ENCODE data around the gene RBM20. TPM values are rescaled to one million over a fixed set of nuclear protein-coding genes. Genes with fewer than 3 reads are reported as not detected.
A peak's percentile ranks its signal among the peaks of the same experiment; 100 is the strongest.

RBM20 gene
- total RNA-seq, 4 donors from 2014 or later = 0.54 to 4.3 (median 1.5) TPM

DNA sequence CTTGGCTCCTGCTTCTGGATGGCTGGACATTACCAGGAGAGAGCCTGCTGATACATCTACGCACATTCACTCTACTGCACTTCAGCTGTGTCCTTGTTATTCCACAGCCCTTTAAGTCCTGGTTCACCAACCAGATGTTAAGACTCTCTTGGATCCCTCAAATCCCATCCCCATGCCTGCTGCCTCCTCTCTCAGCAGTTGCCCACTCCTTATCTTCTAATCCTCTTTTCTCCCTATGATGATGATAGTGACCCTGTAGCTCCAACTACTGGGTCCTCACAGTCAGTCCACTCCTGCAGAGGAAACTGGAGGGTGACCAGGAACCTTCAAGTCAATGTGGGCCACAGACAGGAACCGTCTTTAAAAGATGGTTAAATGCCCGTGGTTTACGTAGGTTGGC is 131.3 kb downstream of the RBM20 start:
- TF ChIP-seq, protein P1, sequence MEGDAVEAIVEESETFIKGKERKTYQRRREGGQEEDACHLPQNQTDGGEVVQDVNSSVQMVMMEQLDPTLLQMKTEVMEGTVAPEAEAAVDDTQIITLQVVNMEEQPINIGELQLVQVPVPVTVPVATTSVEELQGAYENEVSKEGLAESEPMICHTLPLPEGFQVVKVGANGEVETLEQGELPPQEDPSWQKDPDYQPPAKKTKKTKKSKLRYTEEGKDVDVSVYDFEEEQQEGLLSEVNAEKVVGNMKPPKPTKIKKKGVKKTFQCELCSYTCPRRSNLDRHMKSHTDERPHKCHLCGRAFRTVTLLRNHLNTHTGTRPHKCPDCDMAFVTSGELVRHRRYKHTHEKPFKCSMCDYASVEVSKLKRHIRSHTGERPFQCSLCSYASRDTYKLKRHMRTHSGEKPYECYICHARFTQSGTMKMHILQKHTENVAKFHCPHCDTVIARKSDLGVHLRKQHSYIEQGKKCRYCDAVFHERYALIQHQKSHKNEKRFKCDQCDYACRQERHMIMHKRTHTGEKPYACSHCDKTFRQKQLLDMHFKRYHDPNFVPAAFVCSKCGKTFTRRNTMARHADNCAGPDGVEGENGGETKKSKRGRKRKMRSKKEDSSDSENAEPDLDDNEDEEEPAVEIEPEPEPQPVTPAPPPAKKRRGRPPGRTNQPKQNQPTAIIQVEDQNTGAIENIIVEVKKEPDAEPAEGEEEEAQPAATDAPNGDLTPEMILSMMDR (IDR thresholded peaks at IDR 0.05) = no peak
- no peak for TF ChIP-seq POLR2A (IDR thresholded peaks at IDR 0.05)
- 96 to 98% methylated on average over 4 of the region's 4 CpGs for WGBS, 2 donors
- Histone ChIP-seq H3K27ac (no peak overlapping the region), H3K4me3 (replicated peaks in 1 of 3) (no peak overlapping the region), H3K36me3 (no peaks in the 10 kb centered on the region), H3K9me3 (no peaks in the 10 kb centered on the region), H3K4me1 (no peaks in the 10 kb centered on the region), H3K27me3 (no peaks in the 10 kb centered on the region)
- intact Hi-C loops (cut with DNase I) = no loop called here
- DNase-seq = no peak

DNA sequence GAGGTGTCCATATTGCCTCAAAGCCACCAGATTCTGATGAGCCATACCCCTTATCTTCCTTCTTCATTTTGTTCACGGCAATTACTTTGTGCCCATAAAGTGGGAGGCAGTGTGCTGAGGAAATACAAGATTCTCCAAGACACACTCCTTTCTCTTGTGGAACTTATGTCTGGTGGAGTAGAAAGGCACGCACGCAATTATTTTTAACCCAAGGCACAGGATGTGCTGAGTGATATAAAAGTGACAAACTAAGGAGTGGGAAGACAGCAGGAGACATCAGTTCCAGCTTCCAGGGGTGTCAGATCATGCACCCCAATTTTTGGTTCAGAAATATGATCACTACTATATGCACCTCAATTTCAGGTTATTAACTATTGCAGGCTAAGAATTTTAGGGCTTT is 132.9 kb downstream of the RBM20 start:
- Histone ChIP-seq H3K9me3 (no peaks in the 10 kb centered on the region), H3K27ac (no peak overlapping the region), H3K36me3 (no peaks in the 10 kb centered on the region), H3K4me3 (replicated peaks in 1 of 3) (no peak overlapping the region), H3K27me3 (no peaks in the 10 kb centered on the region), H3K4me1 (no peaks in the 10 kb centered on the region)
- intact Hi-C loops (cut with DNase I) = no loop called here
- DNase-seq = no peak
- TF ChIP-seq POLR2A (IDR thresholded peaks at IDR 0.05) = no peak
- TF ChIP-seq, protein P1 (IDR thresholded peaks at IDR 0.05) = no peak
- WGBS, 2 donors = 93 to 98% methylated on average over 3 of the region's 3 CpGs

DNA sequence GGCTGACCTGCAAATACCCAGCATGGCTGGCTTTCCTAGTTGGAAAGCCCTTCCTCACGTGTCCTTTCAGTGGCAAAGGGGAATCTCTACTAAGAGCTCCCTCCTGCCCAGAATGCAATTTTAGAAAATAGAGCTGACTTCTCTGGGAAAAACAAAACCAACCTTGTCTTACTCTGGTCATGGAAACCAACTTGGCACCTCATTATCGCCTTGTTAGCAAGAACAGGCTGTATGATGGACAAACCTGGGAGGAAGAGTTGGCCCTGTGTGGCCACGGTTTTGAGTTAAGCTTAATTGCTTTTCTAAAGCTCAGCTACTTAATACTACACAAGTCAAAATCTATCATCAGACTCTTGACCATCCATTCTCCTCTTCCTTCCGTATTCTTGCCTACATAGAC is 133.5 kb downstream of the RBM20 start:
- Histone ChIP-seq H3K36me3 (no peaks in the 10 kb centered on the region), H3K27me3 (no peaks in the 10 kb centered on the region), H3K4me1 (no peaks in the 10 kb centered on the region), H3K9me3 (no peaks in the 10 kb centered on the region), H3K27ac (no peak overlapping the region), H3K4me3 (replicated peaks in 1 of 3) (no peak overlapping the region)
- WGBS, 2 donors = 88% methylated on average over 4 of the region's 4 CpGs
- TF ChIP-seq, protein P1 (IDR thresholded peaks at IDR 0.05) = no peak
- no peak for TF ChIP-seq POLR2A (IDR thresholded peaks at IDR 0.05)
- intact Hi-C loops (cut with DNase I) = no loop called here
- DNase-seq = no peak

DNA sequence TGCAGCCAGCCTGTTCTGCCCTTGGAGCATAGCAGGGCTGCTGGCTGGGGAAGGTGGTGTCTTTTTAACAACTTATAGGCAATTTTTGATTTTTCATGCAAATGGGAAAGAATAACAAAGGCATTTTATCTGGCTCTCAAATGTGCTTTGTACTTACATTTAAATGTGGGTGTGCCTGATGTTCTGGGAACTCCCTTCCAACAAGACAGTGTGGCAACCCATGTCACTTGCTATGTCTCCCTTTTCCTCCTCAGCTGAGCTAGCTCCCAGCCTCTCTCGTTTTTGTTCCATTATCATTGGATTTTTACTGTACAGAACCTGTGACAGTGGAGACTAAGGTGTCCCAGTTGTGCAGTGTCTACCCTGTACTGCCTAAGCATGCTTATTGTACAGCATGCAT is 134.1 kb downstream of the RBM20 start:
- Histone ChIP-seq H3K4me3 (replicated peaks in 1 of 3) (no peak overlapping the region), H3K9me3 (no peaks in the 10 kb centered on the region), H3K36me3 (no peaks in the 10 kb centered on the region), H3K27ac (no peak overlapping the region), H3K27me3 (no peaks in the 10 kb centered on the region), H3K4me1 (no peaks in the 10 kb centered on the region)
- 56 to 64% methylated on average over 1 of the region's 1 CpG for WGBS, 2 donors
- intact Hi-C loops (cut with DNase I) = no loop called here
- TF ChIP-seq POLR2A (IDR thresholded peaks at IDR 0.05) = no peak
- TF ChIP-seq, protein P1 (IDR thresholded peaks at IDR 0.05) = no peak
- DNase-seq = no peak

DNA sequence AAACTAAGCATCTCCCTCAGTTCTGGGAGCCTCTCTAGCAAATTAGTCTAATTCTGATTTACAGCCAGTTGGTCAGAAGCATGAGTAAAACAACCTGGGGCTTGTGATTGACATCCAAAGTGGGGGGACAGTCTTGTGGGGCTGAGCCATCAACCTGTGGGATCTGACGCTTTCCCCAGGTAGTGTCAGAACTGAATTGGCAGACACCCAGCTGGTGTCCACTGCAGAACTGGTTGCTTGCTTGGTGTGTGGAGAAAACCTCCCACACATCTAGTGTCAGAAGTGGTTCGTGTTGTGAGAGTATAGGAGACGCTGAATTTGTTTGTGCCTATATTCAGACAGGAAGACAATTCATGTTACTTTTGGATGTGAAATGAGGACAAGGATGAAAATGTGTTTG is 135.4 kb downstream of the RBM20 start:
- no peak overlapping the region for H3K4me3 ChIP-seq (replicated peaks in 1 of 3)
- intact Hi-C loops (cut with DNase I) = no loop called here
- H3K36me3 ChIP-seq = no peaks in the 10 kb centered on the region
- peaks cover 1 to 10% of the 10 kb centered on the region in 2 donors for H3K4me1 ChIP-seq
- H3K27me3 ChIP-seq = no peaks in the 10 kb centered on the region
- DNase-seq = peak; percentile 55 to 65
- no peaks in the 10 kb centered on the region for H3K9me3 ChIP-seq
- no peak for TF ChIP-seq POLR2A (IDR thresholded peaks at IDR 0.05)
- TF ChIP-seq, protein P1 (IDR thresholded peaks at IDR 0.05) = no peak
- WGBS, 2 donors = 59 to 66% methylated on average over 3 of the region's 3 CpGs
- H3K27ac ChIP-seq = no peak overlapping the region

All from thyroid gland (tissue), 4 donors.